H9 (cell line): ENCODE results near the gene C17orf75. TPM values are rescaled to one million over a fixed set of nuclear protein-coding genes. Genes with fewer than 3 reads are reported as not detected.

Experiments used
- DNase-seq: peaks from one replicate; pipeline ENCODE4 v3.0.0-alpha.2; 2017
- H2AFZ ChIP-seq: one replicate; pipeline ENCODE4 v1.6.1; 2013; ENCODE audit warnings: mild to moderate bottlenecking, low read length, control low read depth, moderate library complexity
- H2AK5ac ChIP-seq: 2 replicates; pipeline ENCODE4 v1.6.1; 2013; ENCODE audit warnings: low read length, control low read depth, mixed read lengths; ENCODE audit not compliant: insufficient read length
- H2BK120ac ChIP-seq: one replicate; pipeline ENCODE4 v1.6.1; 2013; ENCODE audit warnings: low read depth, mild to moderate bottlenecking, low read length, control low read depth, inconsistent platforms; ENCODE audit not compliant: poor library complexity, severe bottlenecking
- H2BK12ac ChIP-seq: 2 replicates; pipeline ENCODE4 v1.6.1; 2013; ENCODE audit warnings: low read length, control low read depth, mixed read lengths, low read depth; ENCODE audit not compliant: insufficient read length
- H2BK15ac ChIP-seq: 2 replicates; pipeline ENCODE4 v1.6.1; 2013; ENCODE audit warnings: low read depth, low read length, control low read depth
- H2BK20ac ChIP-seq: one replicate; pipeline ENCODE4 v1.6.1; 2013; ENCODE audit warnings: low read depth, mild to moderate bottlenecking, low read length, control low read depth, inconsistent platforms; ENCODE audit not compliant: poor library complexity, severe bottlenecking
- H2BK5ac ChIP-seq: 2 replicates; pipeline ENCODE4 v1.6.1; 2013; ENCODE audit warnings: low read length, control low read depth, mixed read lengths; ENCODE audit not compliant: insufficient read length
- H3K14ac ChIP-seq: 2 replicates; pipeline ENCODE4 v1.6.1; 2013; ENCODE audit warnings: low read length, control low read depth; ENCODE audit not compliant: insufficient read depth
- H3K18ac ChIP-seq: 2 replicates; pipeline ENCODE4 v1.6.1; 2013; ENCODE audit warnings: low read depth, mild to moderate bottlenecking, mixed read lengths, low read length, control low read depth; ENCODE audit not compliant: insufficient read length
- H3K23ac ChIP-seq: 2 replicates; pipeline ENCODE4 v1.6.1; 2013; ENCODE audit warnings: low read length, control low read depth, mixed read lengths, low read depth; ENCODE audit not compliant: insufficient read length
- H3K23me2 ChIP-seq: 2 replicates; pipeline ENCODE4 v1.6.1; 2013; ENCODE audit warnings: low read depth, mild to moderate bottlenecking, mixed read lengths, low read length, control low read depth; ENCODE audit not compliant: insufficient read length, poor library complexity, severe bottlenecking
- H3K27ac ChIP-seq: 2 replicates; pipeline ENCODE4 v1.5.1; 2013; ENCODE audit warnings: low read length, control low read depth, mixed read lengths, low read depth; ENCODE audit not compliant: insufficient read length
- H3K27me3 ChIP-seq: 2 replicates; pipeline ENCODE4 v1.6.1; 2013; ENCODE audit warnings: low read length, control low read depth, inconsistent platforms; ENCODE audit not compliant: insufficient read depth
- H3K4ac ChIP-seq: 2 replicates; pipeline ENCODE4 v1.6.1; 2013; ENCODE audit warnings: low read depth, mild to moderate bottlenecking, control low read depth, inconsistent platforms, low read length, moderate library complexity
- H3K4me1 ChIP-seq: 2 replicates; pipeline ENCODE4 v1.6.1; 2013; ENCODE audit warnings: low read length, control low read depth, inconsistent platforms; ENCODE audit not compliant: insufficient read depth
- H3K4me2 ChIP-seq: 2 replicates; pipeline ENCODE4 v1.6.1; 2013; ENCODE audit warnings: low read length, control low read depth, mixed read lengths; ENCODE audit not compliant: insufficient read length, insufficient read depth
- H3K56ac ChIP-seq: 2 replicates; pipeline ENCODE4 v1.6.1; 2013; ENCODE audit warnings: low read depth, mild to moderate bottlenecking, mixed read lengths, low read length, control low read depth; ENCODE audit not compliant: insufficient read length
- H3K79me1 ChIP-seq: 2 replicates; pipeline ENCODE4 v1.6.1; 2013; ENCODE audit warnings: low read depth, mild to moderate bottlenecking, moderate library complexity, low read length, control low read depth, inconsistent platforms; ENCODE audit not compliant: insufficient read depth, poor library complexity, severe bottlenecking
- H3K79me2 ChIP-seq: 2 replicates; pipeline ENCODE4 v1.6.1; 2013; ENCODE audit warnings: low read length, control low read depth, inconsistent platforms; ENCODE audit not compliant: insufficient read depth
- H3K9ac ChIP-seq: 2 replicates; pipeline ENCODE4 v1.6.1; 2013; ENCODE audit warnings: low read length, control low read depth, mixed read lengths; ENCODE audit not compliant: insufficient read length; ENCODE audit errors: extremely low read depth
- H3K9me3 ChIP-seq: one replicate; pipeline ENCODE4 v1.6.1; 2013; ENCODE audit warnings: low read depth, low read length, inconsistent platforms; ENCODE audit not compliant: control insufficient read depth
- H3T11ph ChIP-seq: one replicate; pipeline ENCODE4 v1.6.1; 2013; ENCODE audit warnings: mild to moderate bottlenecking, low read length, control low read depth, inconsistent platforms
- H4K20me1 ChIP-seq: one replicate; pipeline ENCODE4 v1.6.1; 2013; ENCODE audit not compliant: control insufficient read depth, insufficient read length, insufficient read depth
- H4K5ac ChIP-seq: 2 replicates; pipeline ENCODE4 v1.6.1; 2013; ENCODE audit warnings: low read depth, mild to moderate bottlenecking, mixed read lengths, low read length, control low read depth; ENCODE audit not compliant: insufficient read length
- H4K8ac ChIP-seq: replicated peaks from 2 replicates; pipeline ENCODE4 v1.6.1; 2013; ENCODE audit warnings: low read length, control low read depth, mixed read lengths, low read depth; ENCODE audit not compliant: insufficient read length
- H4K91ac ChIP-seq: 2 replicates; pipeline ENCODE4 v1.6.1; 2013; ENCODE audit warnings: low read depth, mild to moderate bottlenecking, moderate library complexity, mixed read lengths, low read length, control low read depth; ENCODE audit not compliant: insufficient read length
- H3K27ac Mint-ChIP-seq, 3 experiments: 2 replicates in 2 of 3; 3 replicates in 1 of 3; pipeline ENCODE4 v1.8.0; 2020 to 2021; ENCODE audit warnings: mixed read lengths in 3 of 3, mild to moderate bottlenecking in 1 of 3, moderate library complexity in 1 of 3
- H3K27me3 Mint-ChIP-seq: 2 replicates; pipeline ENCODE4 v1.8.0; 2021; ENCODE audit warnings: low read depth, mild to moderate bottlenecking, moderate library complexity, mixed read lengths
- H3K36me3 Mint-ChIP-seq, 3 experiments: 2 replicates in 2 of 3; 3 replicates in 1 of 3; pipeline ENCODE4 v1.8.0; 2020 to 2021; ENCODE audit warnings: low read depth in 3 of 3, mixed read lengths in 3 of 3; ENCODE audit not compliant: insufficient read depth in 1 of 3
- H3K4me1 Mint-ChIP-seq, 2 experiments: 2 replicates each; pipeline ENCODE4 v1.8.0; 2020; ENCODE audit warnings: mixed read lengths in 2 of 2
- H3K4me3 Mint-ChIP-seq, 2 experiments: 2 replicates in 1 of 2; 3 replicates in 1 of 2; pipeline ENCODE4 v1.8.0; 2020 to 2021; ENCODE audit warnings: mild to moderate bottlenecking in 2 of 2, mixed read lengths in 2 of 2, moderate library complexity in 1 of 2
- H3K9me3 Mint-ChIP-seq, 2 experiments: 2 replicates in 1 of 2; 3 replicates in 1 of 2; pipeline ENCODE4 v1.8.0; 2020; ENCODE audit warnings: mild to moderate bottlenecking in 2 of 2, mixed read lengths in 2 of 2, moderate library complexity in 1 of 2
- CTCF ChIP-seq: fragments of 200-600 bp; sonication (generic); conservative IDR thresholded peaks from 3 replicates; pipeline ENCODE4 v1.8.0; 2021; ENCODE audit warnings: antibody characterized with exemption, mild to moderate bottlenecking
- whole genome bisulfite sequencing: extraction: QIAGEN DNeasy Blood & Tissue Kit; methylation state at CpG from one replicate; pipeline ENCODE4 v1.1.7; 2013; ENCODE audit warnings: missing lambda C conversion rate, low lambda C conversion rate, mixed read lengths; ENCODE audit not compliant: insufficient read length; ENCODE audit errors: extremely low coverage; 5-methylcytosine and 5-hydroxymethylcytosine counted together
- total RNA-seq: library from RNA; stranded (reverse); gene quantifications from 2 replicates; pipeline ENCODE4 v1.2.1, GENCODE V29; 2021

C17orf75 gene
- total RNA-seq, 1 experiment from 2014 or later, result 40.4 TPM

GRCh38 chr17:32307658-32308057, 34.3 kb downstream of the C17orf75 start:
- H3K27ac Mint-ChIP-seq, result peak overlapping the region in 1 of 3 experiments; percentile 92; a peak in 2 of 7 replicates
- H2BK12ac ChIP-seq, result no peak overlapping the region
- no peak overlapping the region for H3K9ac ChIP-seq
- peaks cover 3% of the 10 kb centered on the region; the same call in 1 of the 2 replicates for H3K27me3 Mint-ChIP-seq
- peaks cover 5 to 28% (median 8%) of the 10 kb centered on the region in 3 experiments; a peak in 4 of 7 replicates for H3K36me3 Mint-ChIP-seq
- no peak overlapping the region for H4K8ac ChIP-seq
- no peak overlapping the region for H3K56ac ChIP-seq
- no peak overlapping the region for H4K91ac ChIP-seq
- H3K23me2 ChIP-seq, result no peaks in the 10 kb centered on the region
- no peak overlapping the region for H2BK5ac ChIP-seq
- no peak overlapping the region for H2BK20ac ChIP-seq
- no peak overlapping the region for H2BK120ac ChIP-seq
- H2AFZ ChIP-seq, result no peak overlapping the region
- peaks cover 50 to 51% of the 10 kb centered on the region in 2 experiments for H3K4me1 Mint-ChIP-seq
- no CpG with 5 or more reads among the region's 4 CpGs for WGBS
- no peaks in the 10 kb centered on the region for H3K9me3 Mint-ChIP-seq
- no peaks in the 10 kb centered on the region for H3K79me2 ChIP-seq
- TF ChIP-seq CTCF, result no peak
- DNase-seq, result no peak
- H3K4me2 ChIP-seq, result no peak overlapping the region
- no peak overlapping the region for H3K4me3 Mint-ChIP-seq
- H4K20me1 ChIP-seq, result no peaks in the 10 kb centered on the region
- no peak overlapping the region for H3T11ph ChIP-seq
- H3K23ac ChIP-seq, result no peak overlapping the region
- no peaks in the 10 kb centered on the region for H3K27me3 ChIP-seq
- H4K5ac ChIP-seq, result no peak overlapping the region
- no peaks in the 10 kb centered on the region for H3K79me1 ChIP-seq
- H3K14ac ChIP-seq, result no peak overlapping the region
- no peak overlapping the region for H2AK5ac ChIP-seq
- H3K4me1 ChIP-seq, result peaks cover 31% of the 10 kb centered on the region
- no peak overlapping the region for H3K4ac ChIP-seq
- H3K18ac ChIP-seq, result no peak overlapping the region
- no peak overlapping the region for H2BK15ac ChIP-seq
- H3K9me3 ChIP-seq, result no peaks in the 10 kb centered on the region
- no peak overlapping the region for H3K27ac ChIP-seq
